ENCODE results near the gene RABIF. TPM values are rescaled to one million over a fixed set of nuclear protein-coding genes. Genes with fewer than 3 reads are reported as not detected.

The RABIF gene
- total RNA-seq, 3 donors from 2014 or later (not counting 1 experiment from before 2014, with no cell fraction given): 13.3 to 26.4 (median 21.5) TPM

GRCh38 chr1:202857136-202857610, 31.8 kb downstream of the RABIF start:
- Mint-ChIP-seq H3K9me3 (no peaks in the 10 kb centered on the region), H3K4me1 (peaks cover 14% of the 10 kb centered on the region in 2 donors), H3K36me3 (no peaks in the 10 kb centered on the region), H3K27ac (no peak overlapping the region), H3K27me3 (ENCODE audit: low read depth in 2 of 2) (peaks cover 0 to 19% of the 10 kb centered on the region in 2 donors), H3K4me3 (no peak overlapping the region)
- WGBS (ENCODE audit: insufficient coverage): 66% methylated on average over 4 of the region's 4 CpGs
- no peak for DNase-seq
- no peak overlapping the region for H3K4me3 ChIP-seq (ENCODE audit: low read length)
- H3K27ac ChIP-seq (ENCODE audit: low read length): no peak overlapping the region
- no peak for ATAC-seq
- H3K27me3 ChIP-seq (ENCODE audit: control insufficient read depth, insufficient read depth, low read length): peaks cover 3% of the 10 kb centered on the region
- no peak for TF ChIP-seq CTCF (IDR thresholded peaks at IDR 0.05)
- no peaks in the 10 kb centered on the region for H3K36me3 ChIP-seq (ENCODE audit: control insufficient read depth, insufficient read depth, low read length)
- intact Hi-C loops (cut with micrococcal nuclease): no loop called here
- no peaks in the 10 kb centered on the region for H3K9me3 ChIP-seq (ENCODE audit: control insufficient read depth, insufficient read depth, low read length)
- peaks cover 17% of the 10 kb centered on the region for H3K4me1 ChIP-seq (ENCODE audit: control insufficient read depth, insufficient read depth, low read length)

- Histone ChIP-seq H3K4me1 (ENCODE audit: control insufficient read depth, insufficient read depth, low read length) (peaks cover 5% of the 10 kb centered on the region), H3K9me3 (ENCODE audit: control insufficient read depth, insufficient read depth, low read length) (no peaks in the 10 kb centered on the region), H3K27me3 (ENCODE audit: control insufficient read depth, insufficient read depth, low read length) (peaks cover 3% of the 10 kb centered on the region), H3K4me3 (ENCODE audit: low read length) (no peak overlapping the region), H3K36me3 (ENCODE audit: control insufficient read depth, insufficient read depth, low read length) (no peaks in the 10 kb centered on the region), H3K27ac (ENCODE audit: low read length) (no peak overlapping the region)
- WGBS (ENCODE audit: insufficient coverage): 100% methylated on average over 2 of the region's 2 CpGs
- no peak for TF ChIP-seq CTCF (IDR thresholded peaks at IDR 0.05)
- H3K36me3 Mint-ChIP-seq: no peaks in the 10 kb centered on the region
- peaks cover 3 to 4% of the 10 kb centered on the region in 2 donors for H3K4me1 Mint-ChIP-seq
- H3K27ac Mint-ChIP-seq: no peak overlapping the region
- DNase-seq: no peak
- H3K9me3 Mint-ChIP-seq: no peaks in the 10 kb centered on the region
- intact Hi-C loops (cut with micrococcal nuclease): no loop called here
- no peak for ATAC-seq
- H3K27me3 Mint-ChIP-seq (ENCODE audit: low read depth in 2 of 2): peaks cover 0 to 9% of the 10 kb centered on the region in 2 donors
- no peak overlapping the region for H3K4me3 Mint-ChIP-seq
Observed at GRCh38 chr1:202856014-202856413, 32.9 kb downstream of the RABIF start.

- intact Hi-C loops (cut with micrococcal nuclease): no loop called here
- no peak overlapping the region for H3K27ac ChIP-seq (ENCODE audit: low read length)
- H3K9me3 ChIP-seq (ENCODE audit: control insufficient read depth, insufficient read depth, low read length): no peaks in the 10 kb centered on the region
- ATAC-seq (no peak), DNase-seq (no peak)
- H3K27me3 ChIP-seq (ENCODE audit: control insufficient read depth, insufficient read depth, low read length): no peaks in the 10 kb centered on the region
- no peaks in the 10 kb centered on the region for H3K4me1 ChIP-seq (ENCODE audit: control insufficient read depth, insufficient read depth, low read length)
- Mint-ChIP-seq H3K27ac (no peak overlapping the region), H3K4me1 (no peaks in the 10 kb centered on the region), H3K4me3 (no peak overlapping the region), H3K9me3 (no peaks in the 10 kb centered on the region), H3K36me3 (no peaks in the 10 kb centered on the region), H3K27me3 (ENCODE audit: low read depth in 2 of 2) (peaks cover 0 to 8% of the 10 kb centered on the region in 2 donors)
- no peak for TF ChIP-seq CTCF (IDR thresholded peaks at IDR 0.05)
- no peaks in the 10 kb centered on the region for H3K36me3 ChIP-seq (ENCODE audit: control insufficient read depth, insufficient read depth, low read length)
- WGBS (ENCODE audit: insufficient coverage): 92% methylated on average over 8 of the region's 8 CpGs
- no peak overlapping the region for H3K4me3 ChIP-seq (ENCODE audit: low read length)
Observed at GRCh38 chr1:202854787-202855186, 34.2 kb downstream of the RABIF start.
